GM12865 (cell line): Measurements from ENCODE around the gene PDF.

Experiments
- DNase-seq: peaks from one replicate; pipeline ENCODE4 v3.0.0; 2010; ENCODE audit warnings: low read depth
- H3K4me3 ChIP-seq: 2 replicates; pipeline ENCODE4 v1.5.1; 2011; ENCODE audit warnings: mild to moderate bottlenecking, low read depth, low read length, control low read depth
- TF ChIP-seq, protein P1 (sequence below): IDR thresholded peaks from 2 replicates; pipeline ENCODE4 v1.5.1; 2011; ENCODE audit warnings: low read length, control low read depth, low read depth, inconsistent platforms; ENCODE audit not compliant: insufficient read depth; ENCODE audit errors: missing control alignments

The PDF gene, protein sequence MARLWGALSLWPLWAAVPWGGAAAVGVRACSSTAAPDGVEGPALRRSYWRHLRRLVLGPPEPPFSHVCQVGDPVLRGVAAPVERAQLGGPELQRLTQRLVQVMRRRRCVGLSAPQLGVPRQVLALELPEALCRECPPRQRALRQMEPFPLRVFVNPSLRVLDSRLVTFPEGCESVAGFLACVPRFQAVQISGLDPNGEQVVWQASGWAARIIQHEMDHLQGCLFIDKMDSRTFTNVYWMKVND

DNA sequence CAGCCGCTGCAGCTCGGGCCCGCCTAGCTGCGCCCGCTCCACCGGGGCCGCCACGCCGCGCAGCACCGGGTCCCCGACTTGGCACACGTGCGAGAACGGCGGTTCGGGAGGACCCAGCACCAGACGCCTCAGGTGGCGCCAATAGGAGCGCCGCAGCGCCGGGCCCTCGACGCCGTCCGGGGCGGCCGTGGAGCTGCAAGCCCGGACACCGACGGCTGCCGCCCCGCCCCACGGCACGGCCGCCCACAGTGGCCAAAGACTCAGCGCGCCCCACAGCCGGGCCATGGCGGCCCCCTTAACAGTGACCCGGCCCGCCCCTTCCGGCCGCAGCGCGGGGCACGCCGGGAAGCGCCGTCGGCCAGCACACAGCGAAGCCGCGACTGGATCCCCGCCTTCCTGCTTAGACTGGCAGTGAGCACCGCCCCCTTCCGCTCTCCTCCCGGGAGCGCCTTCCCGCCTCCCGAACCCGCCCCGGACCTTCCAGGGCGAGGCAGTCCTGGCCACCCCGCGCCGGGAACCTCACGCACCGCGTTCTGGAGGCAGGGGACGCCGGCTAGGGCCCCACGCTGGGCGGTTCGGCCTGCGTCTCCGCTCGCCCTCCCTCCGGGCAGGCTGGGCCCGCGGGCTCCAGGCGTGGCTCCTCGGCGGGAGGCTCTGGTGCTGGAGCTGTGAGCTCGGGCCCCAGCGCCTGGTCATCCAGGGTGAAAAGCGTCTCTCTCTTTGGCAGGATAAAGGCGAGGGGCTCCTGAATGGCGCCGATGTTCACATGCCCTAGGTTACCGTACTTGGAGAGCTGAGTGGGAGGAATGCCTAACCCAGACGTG, at the start of gene PDF:
Gene PDF, minus strand, starts transcription at position 303 of the 824 bp plus-strand sequence. Its CDS starts 18 bp downstream, at position 285.
- DNase-seq = peak; percentile 93
- TF ChIP-seq, protein P1, sequence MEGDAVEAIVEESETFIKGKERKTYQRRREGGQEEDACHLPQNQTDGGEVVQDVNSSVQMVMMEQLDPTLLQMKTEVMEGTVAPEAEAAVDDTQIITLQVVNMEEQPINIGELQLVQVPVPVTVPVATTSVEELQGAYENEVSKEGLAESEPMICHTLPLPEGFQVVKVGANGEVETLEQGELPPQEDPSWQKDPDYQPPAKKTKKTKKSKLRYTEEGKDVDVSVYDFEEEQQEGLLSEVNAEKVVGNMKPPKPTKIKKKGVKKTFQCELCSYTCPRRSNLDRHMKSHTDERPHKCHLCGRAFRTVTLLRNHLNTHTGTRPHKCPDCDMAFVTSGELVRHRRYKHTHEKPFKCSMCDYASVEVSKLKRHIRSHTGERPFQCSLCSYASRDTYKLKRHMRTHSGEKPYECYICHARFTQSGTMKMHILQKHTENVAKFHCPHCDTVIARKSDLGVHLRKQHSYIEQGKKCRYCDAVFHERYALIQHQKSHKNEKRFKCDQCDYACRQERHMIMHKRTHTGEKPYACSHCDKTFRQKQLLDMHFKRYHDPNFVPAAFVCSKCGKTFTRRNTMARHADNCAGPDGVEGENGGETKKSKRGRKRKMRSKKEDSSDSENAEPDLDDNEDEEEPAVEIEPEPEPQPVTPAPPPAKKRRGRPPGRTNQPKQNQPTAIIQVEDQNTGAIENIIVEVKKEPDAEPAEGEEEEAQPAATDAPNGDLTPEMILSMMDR = no peak
- peak within 1 kb of the TSS; percentile 78 for H3K4me3 ChIP-seq

DNA sequence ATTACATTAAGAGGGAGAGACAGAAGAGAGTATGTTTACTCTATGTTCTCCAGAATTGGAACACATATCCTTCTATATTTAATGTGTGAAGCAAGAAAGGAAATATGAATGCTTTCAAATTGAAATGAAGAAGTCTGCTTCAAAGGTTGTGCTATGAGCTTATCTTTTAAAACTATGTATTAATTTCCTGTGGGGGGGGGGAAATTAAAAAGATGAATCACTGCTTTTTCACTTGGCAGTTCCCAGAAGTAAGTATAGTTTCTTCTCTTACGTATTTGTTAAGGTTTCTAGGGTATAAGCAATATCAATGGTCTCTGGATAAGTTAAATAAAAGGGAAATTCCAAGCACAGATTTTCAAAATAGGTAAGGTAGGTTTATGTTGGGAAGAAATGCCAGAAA, 48.4 kb upstream of the PDF start:
- DNase-seq = no peak
- TF ChIP-seq, protein P1 = no peak
- H3K4me3 ChIP-seq = no peak overlapping the region

DNA sequence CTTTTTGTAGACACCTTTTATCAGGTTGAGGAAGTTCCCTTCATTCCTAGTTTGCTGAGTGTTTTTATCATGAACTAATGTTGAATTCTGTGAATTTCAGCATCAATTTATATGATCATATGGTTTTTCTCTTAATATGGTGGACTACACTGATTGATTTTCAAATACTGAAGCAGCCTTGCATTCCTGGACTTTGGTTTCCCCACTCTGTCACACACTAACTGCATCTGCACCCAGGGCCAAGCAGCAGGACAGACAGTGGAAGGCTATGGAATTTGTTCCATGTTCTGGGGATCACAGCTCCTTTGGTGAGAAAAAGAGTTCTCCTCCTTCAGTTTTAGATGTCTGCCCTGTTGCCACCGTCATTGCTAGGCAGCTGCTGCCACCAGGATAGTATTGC, 47.6 kb upstream of the PDF start:
- DNase-seq = no peak
- TF ChIP-seq, protein P1 = no peak
- no peak overlapping the region for H3K4me3 ChIP-seq

DNA sequence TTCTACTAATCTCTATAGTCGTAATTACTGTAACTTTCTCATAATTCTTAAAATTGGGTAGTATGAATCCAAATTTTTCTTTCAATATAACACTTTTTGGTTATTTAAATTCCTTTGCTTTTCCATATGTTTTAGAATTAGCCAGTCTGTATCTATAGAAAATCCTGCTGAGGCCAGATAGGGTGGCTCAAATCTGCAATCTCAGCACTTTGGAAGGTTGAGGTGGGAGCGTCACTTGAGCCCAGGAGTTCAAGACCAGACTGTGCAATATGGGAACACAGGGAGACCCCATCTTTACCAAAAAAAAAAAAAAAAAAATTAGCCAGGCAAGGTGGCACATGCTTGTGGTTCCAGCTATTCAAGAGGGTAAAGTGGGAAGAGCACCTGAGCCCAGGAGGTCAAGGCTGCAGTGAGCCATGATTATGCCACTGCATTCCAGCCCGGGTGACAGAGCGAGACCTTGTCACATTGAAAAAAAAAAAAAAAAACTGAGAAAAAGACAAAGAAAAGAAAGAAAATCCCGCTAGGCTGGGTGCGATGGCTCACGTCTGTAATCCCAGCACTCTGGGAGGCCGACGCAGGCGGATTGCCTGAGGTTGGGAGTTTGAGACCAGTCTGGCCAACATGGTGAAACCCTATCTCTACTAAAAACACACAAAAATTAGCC, 46.1 kb upstream of the PDF start:
- no peak overlapping the region for H3K4me3 ChIP-seq
- DNase-seq = no peak
- TF ChIP-seq, protein P1 = no peak

DNA sequence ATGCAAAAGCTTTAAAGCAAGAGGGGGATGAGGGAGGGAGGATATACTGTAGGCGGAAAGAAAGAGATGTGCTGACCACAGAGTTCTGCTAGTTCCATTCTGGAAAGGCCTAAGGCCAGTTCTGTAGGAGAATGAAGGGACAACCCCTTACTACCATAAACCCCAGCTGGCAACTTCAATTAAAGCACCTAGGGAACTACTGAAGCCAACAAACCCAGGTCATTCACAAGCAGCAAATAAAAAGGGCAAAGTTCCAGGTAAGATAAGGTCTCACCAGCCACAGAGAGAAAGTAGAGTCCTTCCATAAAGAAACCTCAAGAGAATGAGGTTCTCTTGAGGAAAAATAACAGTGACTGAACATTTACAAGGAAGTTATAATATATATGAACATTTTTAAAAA, 42.6 kb upstream of the PDF start:
- DNase-seq = no peak
- TF ChIP-seq, protein P1 = no peak
- no peak overlapping the region for H3K4me3 ChIP-seq

DNA sequence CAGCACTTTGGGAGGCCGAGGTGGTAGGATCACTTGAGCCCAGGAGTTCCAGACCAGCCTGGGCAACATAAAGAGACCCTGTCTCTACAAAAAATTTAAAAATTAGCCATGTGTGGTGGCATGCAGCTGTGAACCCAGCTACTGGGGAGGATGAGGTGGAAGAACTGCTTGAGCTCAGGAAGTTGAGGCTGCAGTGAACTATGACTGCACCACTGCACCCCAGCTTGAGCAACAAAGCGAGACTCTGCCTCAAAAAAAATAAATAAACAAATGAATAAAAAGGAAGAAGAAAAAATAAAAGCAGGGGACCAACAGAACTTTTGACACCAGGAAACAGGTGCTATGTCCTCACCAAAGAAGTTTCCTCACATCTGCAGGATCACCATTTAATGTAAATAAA, 41.2 kb upstream of the PDF start:
- no peak overlapping the region for H3K4me3 ChIP-seq
- TF ChIP-seq, protein P1 = no peak
- peak; percentile 26 for DNase-seq
